Right hindlimb (tissue), 1 donor: ENCODE results near the gene PAIP2.

Source experiments
- DNase-seq: peaks from one replicate; pipeline ENCODE4 v3.0.0-alpha.2; 2018

PAIP2 gene

GRCh38 chr5:139414581-139415130 lies 73.0 kb downstream of the PAIP2 start:
- peak; percentile 72 for DNase-seq

- DNase-seq: no peak
These were observed 73.7 kb downstream of the PAIP2 start for GRCh38 chr5:139415221-139415861.

GRCh38 chr5:139415869-139416268 lies 74.2 kb downstream of the PAIP2 start:
- DNase-seq: no peak

GRCh38 chr5:139416651-139417050 lies 75.0 kb downstream of the PAIP2 start:
- no peak for DNase-seq

- DNase-seq: no peak
These were observed 75.6 kb downstream of the PAIP2 start for GRCh38 chr5:139417214-139417613.

GRCh38 chr5:139418793-139419192 lies 77.1 kb downstream of the PAIP2 start:
- no peak for DNase-seq
